HCT116 (cell line): ENCODE measurements around the gene PRPF6. TPM values are rescaled to one million over a fixed set of nuclear protein-coding genes. Genes with fewer than 3 reads are reported as not detected.

Experiments used
- ATAC-seq: fragments of 200-7000 bp; cut with Tn5 transposase; 2 replicates; pipeline ENCODE4 v1.9.1; 2020; ENCODE audit warnings: mild to moderate bottlenecking, moderate library complexity
- BruUV-seq: library from RNA; stranded (reverse); fragments of 400-500 nt; replicated peaks from 2 replicates; lab custom pipeline; 2021; lab: Mats Ljungman, UMichigan
- CTCF ChIA-PET: fragments of 300-600 bp; sonication (Branson Sonifier 250); formaldehyde crosslinking; loops from one replicate; lab custom pipeline; 2021; ENCODE audit warnings: antibody characterized with exemption; lab: Charles Lee
- POLR2A ChIA-PET: fragments of 300-600, 350-600 bp; sonication (Branson Sonifier 250); formaldehyde crosslinking; loops from one replicate; lab custom pipeline; 2021; ENCODE audit warnings: antibody characterized with exemption; lab: Charles Lee
- RAD21 ChIA-PET, 2 experiments: fragments of 300-600 bp; sonication (Branson Sonifier 250); formaldehyde crosslinking; loops; one replicate each; lab custom pipeline; 2023; ENCODE audit warnings: low total read pairs in 2 of 2; ENCODE audit not compliant: uncharacterized antibody in 2 of 2, unreplicated experiment in 2 of 2, low non-redundant PET in 1 of 2; lab: Charles Lee
- DNase-seq: peaks from one replicate; pipeline ENCODE4 v3.0.0-alpha.2; 2010; ENCODE audit warnings: low read depth, low spot score
- H2AFZ ChIP-seq: fragments of 200-600 bp; shearing (Covaris generic), sonication (generic); 2 replicates; pipeline ENCODE4 v1.6.1; 2017; ENCODE audit warnings: low read depth, mixed run types, mixed read lengths, antibody characterized with exemption, low read length; ENCODE audit not compliant: poor library complexity, severe bottlenecking
- H3K27ac ChIP-seq: 2 replicates; pipeline ENCODE4 v1.5.1; 2012; ENCODE audit warnings: low read depth, low read length
- H3K27me3 ChIP-seq: fragments of 200-600 bp; sonication (generic); 2 replicates; pipeline ENCODE4 v1.6.1; 2016; ENCODE audit warnings: mixed run types, low read length, mixed read lengths; ENCODE audit not compliant: insufficient read depth
- H3K36me3 ChIP-seq, 2 experiments: fragments of 200-500 bp in 1 of 2; fragments of 200-600 bp in 1 of 2; sonication (Bioruptor generic) in 1 of 2; sonication (generic) in 1 of 2; 2 replicates each; pipeline versions ENCODE4 v1.5.1 to v1.6.1; 2014 to 2016; ENCODE audit warnings: low read length in 2 of 2, inconsistent platforms in 1 of 2, mixed read lengths in 1 of 2, mixed run types in 1 of 2; ENCODE audit not compliant: insufficient read depth in 2 of 2, control insufficient read depth in 1 of 2
- H3K4me1 ChIP-seq, 2 experiments: fragments of 200-600 bp in 1 of 2; sonication (generic) in 1 of 2; 2 replicates each; pipeline versions ENCODE4 v1.5.1 to v1.6.1; 2012 to 2017; ENCODE audit warnings: low read length in 2 of 2, inconsistent platforms in 1 of 2, mild to moderate bottlenecking in 1 of 2, mixed read lengths in 1 of 2, mixed run types in 1 of 2, moderate library complexity in 1 of 2; ENCODE audit not compliant: insufficient read depth in 2 of 2, control insufficient read depth in 1 of 2
- H3K4me2 ChIP-seq: fragments of 200-600 bp; sonication (generic); 2 replicates; pipeline ENCODE4 v1.6.1; 2017; ENCODE audit warnings: mixed run types, low read length, mixed read lengths
- H3K4me3 ChIP-seq, 2 experiments: fragments of 200-600 bp in 1 of 2; sonication (generic) in 1 of 2; replicated peaks in 1 of 2; 2 replicates each; pipeline ENCODE4 v1.5.1; 2011 to 2016; ENCODE audit warnings: low read length in 2 of 2, control low read depth in 1 of 2, low read depth in 1 of 2, mild to moderate bottlenecking in 1 of 2, mixed read lengths in 1 of 2, mixed run types in 1 of 2
- H3K79me2 ChIP-seq: fragments of 200-600 bp; sonication (generic); 2 replicates; pipeline ENCODE4 v1.6.1; 2017; ENCODE audit warnings: mild to moderate bottlenecking, mixed run types, low read length, moderate library complexity, mixed read lengths; ENCODE audit not compliant: insufficient read depth
- H3K9ac ChIP-seq: fragments of 200-600 bp; sonication (generic); 2 replicates; pipeline ENCODE4 v1.6.1; 2016; ENCODE audit warnings: low read length, mixed read lengths
- H3K9me2 ChIP-seq: fragments of 200-600 bp; sonication (generic), shearing (Covaris generic); 2 replicates; pipeline ENCODE4 v1.6.1; 2017; ENCODE audit warnings: mixed run types, mild to moderate bottlenecking, moderate library complexity; ENCODE audit not compliant: insufficient read depth
- H3K9me3 ChIP-seq, 2 experiments: fragments of 200-500 bp in 1 of 2; fragments of 200-600 bp in 1 of 2; sonication (Bioruptor generic) in 1 of 2; sonication (generic) in 1 of 2; 2 replicates each; pipeline ENCODE4 v1.6.1; 2014 to 2017; ENCODE audit warnings: low read length in 2 of 2, mixed read lengths in 2 of 2, inconsistent platforms in 1 of 2, low read depth in 1 of 2, mild to moderate bottlenecking in 1 of 2, mixed run types in 1 of 2, moderate library complexity in 1 of 2; ENCODE audit not compliant: control insufficient read depth in 1 of 2, insufficient read depth in 1 of 2
- H4K20me1 ChIP-seq: fragments of 200-600 bp; sonication (generic), shearing (Covaris generic); 2 replicates; pipeline ENCODE4 v1.6.1; 2017; ENCODE audit warnings: mixed run types, mild to moderate bottlenecking, moderate library complexity; ENCODE audit not compliant: insufficient read depth
- CBX3 ChIP-seq: IDR thresholded peaks from 2 replicates; pipeline ENCODE4 v1.6.1; 2012; ENCODE audit warnings: low read depth
- EGR1 ChIP-seq: IDR thresholded peaks from 2 replicates; pipeline ENCODE4 v1.6.1; 2012; ENCODE audit warnings: low read depth
- POLR2AphosphoS5 ChIP-seq: IDR thresholded peaks from 2 replicates; pipeline ENCODE4 v1.6.1; 2011; ENCODE audit warnings: mild to moderate bottlenecking, low read depth, low read length, moderate library complexity
- RAD21 ChIP-seq: IDR thresholded peaks from 2 replicates; pipeline ENCODE4 v1.6.1; 2012; ENCODE audit warnings: low read depth, mild to moderate bottlenecking
- SP1 ChIP-seq: IDR thresholded peaks from 2 replicates; pipeline ENCODE4 v1.6.1; 2012; ENCODE audit warnings: low read depth
- SRF ChIP-seq: IDR thresholded peaks from 2 replicates; pipeline ENCODE4 v1.6.1; 2012; ENCODE audit warnings: low read depth
- intact Hi-C: fragments of 100-400 bp; cut with micrococcal nuclease; formaldehyde crosslinking; loops from 2 replicates; pipeline ENCODE4 v1.10.0; 2022
- total RNA-seq: library from RNA; stranded (reverse); gene quantifications from one replicate; pipeline ENCODE4 v1.2.1, GENCODE V29; 2021; ENCODE audit not compliant: unreplicated experiment
- TF ChIP-seq, protein P1 (sequence below): IDR thresholded peaks from 2 replicates; pipeline ENCODE4 v1.6.1; 2011; ENCODE audit warnings: mild to moderate bottlenecking, low read length, moderate library complexity; ENCODE audit not compliant: insufficient replicate concordance; ENCODE audit errors: extremely low read depth
- TF ChIP-seq, protein P2 (sequence below), 3 experiments: fragments of 200-600 bp in 1 of 3; sonication (generic) in 1 of 3; IDR thresholded peaks in 2 of 3; conservative IDR thresholded peaks in 1 of 3; 2 replicates each; pipeline ENCODE4 v1.5.1; 2012 to 2017; ENCODE audit warnings: low read depth in 2 of 3, low read length in 2 of 3, antibody characterized with exemption in 1 of 3, borderline replicate concordance in 1 of 3, control low read depth in 1 of 3, mild to moderate bottlenecking in 1 of 3, mixed read lengths in 1 of 3, mixed run types in 1 of 3, moderate library complexity in 1 of 3; ENCODE audit not compliant: insufficient read depth in 1 of 3

Gene PRPF6
- total RNA-seq, 1 experiment from 2014 or later = 74.9 TPM

- RAD21 ChIA-PET = no interaction called here
- intact Hi-C loops = no loop called here
- POLR2A ChIA-PET = no interaction called here
- CTCF ChIA-PET = no interaction called here
- Histone ChIP-seq H3K79me2 (peaks cover 9% of the 10 kb centered on the region; the same call in 1 of the 2 replicates), H3K4me3 (peak overlapping the region; percentile 79 to 96), H3K27ac (peak overlapping the region; percentile 61; the same call in 1 of the 2 replicates), H3K36me3 (no peaks in the 10 kb centered on the region), H3K9me2 (no peaks in the 10 kb centered on the region), H3K4me1 (peaks cover 11 to 17% of the 10 kb centered on the region in 2 experiments), H3K9me3 (no peaks in the 10 kb centered on the region), H2AFZ (no peak overlapping the region), H3K27me3 (no peaks in the 10 kb centered on the region), H4K20me1 (no peaks in the 10 kb centered on the region), H3K4me2 (peak overlapping the region; percentile 99), H3K9ac (peak overlapping the region; percentile 87)
- no TSS peak for BruUV-seq
- ATAC-seq (no peak), DNase-seq (no peak)
- TF ChIP-seq, protein P1, sequence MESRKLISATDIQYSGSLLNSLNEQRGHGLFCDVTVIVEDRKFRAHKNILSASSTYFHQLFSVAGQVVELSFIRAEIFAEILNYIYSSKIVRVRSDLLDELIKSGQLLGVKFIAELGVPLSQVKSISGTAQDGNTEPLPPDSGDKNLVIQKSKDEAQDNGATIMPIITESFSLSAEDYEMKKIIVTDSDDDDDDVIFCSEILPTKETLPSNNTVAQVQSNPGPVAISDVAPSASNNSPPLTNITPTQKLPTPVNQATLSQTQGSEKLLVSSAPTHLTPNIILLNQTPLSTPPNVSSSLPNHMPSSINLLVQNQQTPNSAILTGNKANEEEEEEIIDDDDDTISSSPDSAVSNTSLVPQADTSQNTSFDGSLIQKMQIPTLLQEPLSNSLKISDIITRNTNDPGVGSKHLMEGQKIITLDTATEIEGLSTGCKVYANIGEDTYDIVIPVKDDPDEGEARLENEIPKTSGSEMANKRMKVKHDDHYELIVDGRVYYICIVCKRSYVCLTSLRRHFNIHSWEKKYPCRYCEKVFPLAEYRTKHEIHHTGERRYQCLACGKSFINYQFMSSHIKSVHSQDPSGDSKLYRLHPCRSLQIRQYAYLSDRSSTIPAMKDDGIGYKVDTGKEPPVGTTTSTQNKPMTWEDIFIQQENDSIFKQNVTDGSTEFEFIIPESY = no peak
- no peak for TF ChIP-seq POLR2AphosphoS5
- no peak for TF ChIP-seq SP1
- no peak for TF ChIP-seq SRF
- no peak for TF ChIP-seq EGR1
- TF ChIP-seq RAD21 = no peak
- no peak for TF ChIP-seq CBX3
- TF ChIP-seq, protein P2, sequence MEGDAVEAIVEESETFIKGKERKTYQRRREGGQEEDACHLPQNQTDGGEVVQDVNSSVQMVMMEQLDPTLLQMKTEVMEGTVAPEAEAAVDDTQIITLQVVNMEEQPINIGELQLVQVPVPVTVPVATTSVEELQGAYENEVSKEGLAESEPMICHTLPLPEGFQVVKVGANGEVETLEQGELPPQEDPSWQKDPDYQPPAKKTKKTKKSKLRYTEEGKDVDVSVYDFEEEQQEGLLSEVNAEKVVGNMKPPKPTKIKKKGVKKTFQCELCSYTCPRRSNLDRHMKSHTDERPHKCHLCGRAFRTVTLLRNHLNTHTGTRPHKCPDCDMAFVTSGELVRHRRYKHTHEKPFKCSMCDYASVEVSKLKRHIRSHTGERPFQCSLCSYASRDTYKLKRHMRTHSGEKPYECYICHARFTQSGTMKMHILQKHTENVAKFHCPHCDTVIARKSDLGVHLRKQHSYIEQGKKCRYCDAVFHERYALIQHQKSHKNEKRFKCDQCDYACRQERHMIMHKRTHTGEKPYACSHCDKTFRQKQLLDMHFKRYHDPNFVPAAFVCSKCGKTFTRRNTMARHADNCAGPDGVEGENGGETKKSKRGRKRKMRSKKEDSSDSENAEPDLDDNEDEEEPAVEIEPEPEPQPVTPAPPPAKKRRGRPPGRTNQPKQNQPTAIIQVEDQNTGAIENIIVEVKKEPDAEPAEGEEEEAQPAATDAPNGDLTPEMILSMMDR (IDR thresholded peaks at IDR 0.05 in 2 of 3, conservative IDR thresholded peaks at IDR 0.05 in 1 of 3; ENCODE audit: borderline replicate concordance in 1 of 3, insufficient read depth in 1 of 3, low read depth in 2 of 3, low read length in 2 of 3) = no peak
These were observed 97.1 kb downstream of the PRPF6 start for GRCh38 chr20:64077876-64078551.
